IMR-90 (cell line): Measurements from ENCODE around the gene ITPK1. TPM values are rescaled to one million over a fixed set of nuclear protein-coding genes. Genes with fewer than 3 reads are reported as not detected.

ENCODE experiments used
- ATAC-seq: fragments of 200-7000 bp; cut with Tn5 transposase; 2 replicates; pipeline ENCODE4 v1.9.1; 2020; ENCODE audit warnings: low read depth, mild to moderate bottlenecking, moderate library complexity
- BruUV-seq: library from RNA; stranded (reverse); fragments of 400-500 nt; replicated peaks from 2 replicates; lab custom pipeline; 2021; lab: Mats Ljungman, UMichigan
- CTCF ChIA-PET: fragments of 300-600 bp; formaldehyde crosslinking; extraction: SDS; loops from one replicate; lab custom pipeline; 2021; ENCODE audit warnings: antibody characterized with exemption; lab: Yijun Ruan, JAX
- POLR2A ChIA-PET: fragments of 300-600 bp; sonication (Branson Sonifier 250); formaldehyde crosslinking; loops from one replicate; lab custom pipeline; 2022; ENCODE audit warnings: antibody characterized with exemption; ENCODE audit not compliant: unreplicated experiment; lab: Charles Lee
- DNase-seq: peaks from one replicate; pipeline ENCODE4 v3.0.0; 2013
- H2AFZ ChIP-seq: replicated peaks from 2 replicates; pipeline ENCODE3; 2013; ENCODE audit warnings: low read length, mild to moderate bottlenecking; ENCODE audit not compliant: poor library complexity
- H2AK5ac ChIP-seq: 2 replicates; pipeline ENCODE4 v1.6.1; 2013; ENCODE audit warnings: low read depth, low read length, inconsistent platforms
- H2AK9ac ChIP-seq: replicated peaks from 2 replicates; pipeline ENCODE3; 2013; ENCODE audit warnings: mild to moderate bottlenecking, low read depth, low read length, moderate library complexity; ENCODE audit not compliant: poor library complexity
- H2BK120ac ChIP-seq: 2 replicates; pipeline ENCODE4 v1.6.1; 2013; ENCODE audit warnings: low read depth, low read length, inconsistent platforms
- H2BK15ac ChIP-seq: 3 replicates; pipeline ENCODE4 v1.6.1; 2013; ENCODE audit warnings: low read depth, low read length, inconsistent platforms
- H2BK20ac ChIP-seq: 2 replicates; pipeline ENCODE4 v1.6.1; 2013; ENCODE audit warnings: low read depth, mild to moderate bottlenecking, inconsistent platforms, low read length, moderate library complexity
- H2BK5ac ChIP-seq: 2 replicates; pipeline ENCODE4 v1.6.1; 2013; ENCODE audit warnings: mild to moderate bottlenecking, low read depth, low read length, inconsistent platforms; ENCODE audit not compliant: poor library complexity, severe bottlenecking
- H3K14ac ChIP-seq: replicated peaks from 2 replicates; pipeline ENCODE4 v1.6.1; 2013; ENCODE audit warnings: low read depth, low read length, inconsistent platforms
- H3K18ac ChIP-seq: 2 replicates; pipeline ENCODE4 v1.6.1; 2013; ENCODE audit warnings: low read depth, low read length, control low read depth
- H3K23ac ChIP-seq: 2 replicates; pipeline ENCODE4 v1.6.1; 2013; ENCODE audit warnings: low read depth, low read length, inconsistent platforms
- H3K27ac ChIP-seq: 2 replicates; pipeline ENCODE4 v1.5.1; 2013; ENCODE audit warnings: mild to moderate bottlenecking, control low read depth, low read length; ENCODE audit not compliant: insufficient read depth
- H3K27me3 ChIP-seq: 2 replicates; pipeline ENCODE4 v1.6.1; 2013; ENCODE audit warnings: low read length; ENCODE audit not compliant: control insufficient read depth, insufficient read depth
- H3K36me3 ChIP-seq: 2 replicates; pipeline ENCODE4 v1.6.1; 2013; ENCODE audit warnings: low read length, mixed read lengths; ENCODE audit not compliant: control insufficient read depth, insufficient read depth
- H3K4ac ChIP-seq: 2 replicates; pipeline ENCODE4 v1.6.1; 2013; ENCODE audit warnings: low read depth, low read length, inconsistent platforms
- H3K4me1 ChIP-seq: 2 replicates; pipeline ENCODE4 v1.6.1; 2013; ENCODE audit warnings: low read length, mixed read lengths; ENCODE audit not compliant: control insufficient read depth, insufficient read depth
- H3K4me2 ChIP-seq: 2 replicates; pipeline ENCODE4 v1.6.1; 2013; ENCODE audit warnings: low read depth, mild to moderate bottlenecking, control low read depth, low read length, moderate library complexity
- H3K4me3 ChIP-seq: 2 replicates; pipeline ENCODE4 v1.5.1; 2013; ENCODE audit warnings: low read depth, mild to moderate bottlenecking, control low read depth, low read length, moderate library complexity; ENCODE audit not compliant: insufficient read depth
- H3K56ac ChIP-seq: 2 replicates; pipeline ENCODE4 v1.6.1; 2013; ENCODE audit warnings: low read length, inconsistent platforms; ENCODE audit not compliant: insufficient read depth; ENCODE audit errors: extremely low read depth
- H3K79me1 ChIP-seq, 2 experiments: 2 replicates each; pipeline ENCODE4 v1.6.1; 2013; ENCODE audit warnings: low read length in 2 of 2, inconsistent platforms in 1 of 2, low read depth in 1 of 2
- H3K9ac ChIP-seq: 2 replicates; pipeline ENCODE4 v1.6.1; 2013; ENCODE audit warnings: low read depth, low read length, control low read depth
- H3K9me1 ChIP-seq: 2 replicates; pipeline ENCODE4 v1.6.1; 2013; ENCODE audit warnings: low read length, inconsistent platforms; ENCODE audit not compliant: insufficient read depth
- H3K9me3 ChIP-seq: 2 replicates; pipeline ENCODE4 v1.6.1; 2013; ENCODE audit warnings: low read length; ENCODE audit not compliant: control insufficient read depth, insufficient read depth
- H4K20me1 ChIP-seq: 2 replicates; pipeline ENCODE4 v1.6.1; 2013; ENCODE audit warnings: low read length, inconsistent platforms; ENCODE audit not compliant: insufficient read depth
- H4K5ac ChIP-seq: 2 replicates; pipeline ENCODE4 v1.6.1; 2013; ENCODE audit warnings: mild to moderate bottlenecking, low read depth, low read length, control low read depth
- H4K8ac ChIP-seq, 2 experiments: 2 replicates each; pipeline ENCODE4 v1.6.1; 2013; ENCODE audit warnings: low read depth in 2 of 2, low read length in 2 of 2, control low read depth in 1 of 2, inconsistent platforms in 1 of 2
- H4K91ac ChIP-seq: 2 replicates; pipeline ENCODE4 v1.6.1; 2013; ENCODE audit warnings: low read depth, low read length, inconsistent platforms; ENCODE audit not compliant: insufficient read depth
- BHLHE40 ChIP-seq: fragments of 150-350 bp; IDR thresholded peaks from 2 replicates; pipeline ENCODE4 v1.6.1; 2016; ENCODE audit warnings: mild to moderate bottlenecking, low read depth, low read length
- CTCF ChIP-seq: conservative IDR thresholded peaks from 2 replicates; pipeline ENCODE4 v1.5.1; 2012; ENCODE audit warnings: mild to moderate bottlenecking, low read depth, low read length, improper control_type of control experiment
- ELK1 ChIP-seq: fragments of 150-350 bp; IDR thresholded peaks from 2 replicates; pipeline ENCODE4 v1.6.1; 2016; ENCODE audit warnings: low read depth, mild to moderate bottlenecking, low read length, moderate library complexity, borderline replicate concordance
- FOS ChIP-seq: fragments of 150-350 bp; IDR thresholded peaks from 2 replicates; pipeline ENCODE4 v1.6.1; 2016; ENCODE audit warnings: low read depth, low read length
- NFE2L2 ChIP-seq: fragments of 150-350 bp; IDR thresholded peaks from 2 replicates; pipeline ENCODE4 v1.6.1; 2016; ENCODE audit warnings: low read depth, mild to moderate bottlenecking, low read length
- RAD21 ChIP-seq: IDR thresholded peaks from 2 replicates; pipeline ENCODE4 v1.6.1; 2012; ENCODE audit warnings: low read length, improper control_type of control experiment
- RFX5 ChIP-seq: IDR thresholded peaks from 2 replicates; pipeline ENCODE4 v1.8.0; 2012; ENCODE audit warnings: low read depth, mild to moderate bottlenecking, low read length, moderate library complexity
- WGBS, 2 experiments: methylation state at CpG; one replicate each; pipeline versions ENCODE4 v1.1.5 to v1.1.7; 2013; ENCODE audit warnings: missing lambda C conversion rate in 2 of 2; ENCODE audit not compliant: insufficient read length in 1 of 2; ENCODE audit errors: extremely low coverage in 2 of 2; 5-methylcytosine and 5-hydroxymethylcytosine counted together
- dilution Hi-C: fragments of 300-500 bp; cut with HindIII; formaldehyde crosslinking; loops from one replicate; pipeline ENCODE4 v1.14.3; 2018; ENCODE audit warnings: low sequenced_read_pairs; ENCODE audit not compliant: unreplicated experiment
- in situ Hi-C: fragments of 300-500 bp; cut with MboI; formaldehyde crosslinking; loops from 3 replicates; pipeline ENCODE4 v1.14.3; 2019; ENCODE audit warnings: low sequenced_read_pairs, inconsistent platforms, mixed read lengths
- intact Hi-C: fragments of 100-400 bp; cut with micrococcal nuclease; formaldehyde crosslinking; loops from 2 replicates; pipeline ENCODE4 v1.10.0; 2022
- polyA plus RNA-seq, 3 experiments: library from polyadenylated mRNA; depleted of rRNA; stranded (reverse); fragments of >200 nt; gene quantifications; 2 replicates each; pipeline ENCODE4 v1.2.3, GENCODE V29; 2012; ENCODE audit warnings: low replicate concordance in 1 of 3
- total RNA-seq: library from RNA; depleted of rRNA; stranded (reverse); fragments of >200 nt; gene quantifications from 2 replicates; pipeline ENCODE4 v1.2.3, GENCODE V29; 2012
- TF ChIP-seq, protein P1 (sequence below): fragments of 150-350 bp; IDR thresholded peaks from 2 replicates; pipeline ENCODE4 v1.6.1; 2017; ENCODE audit warnings: mild to moderate bottlenecking, antibody characterized with exemption, low read length, low read depth

Gene ITPK1
- total and polyA plus RNA-seq, 2 of the 4 experiments (the other 2 are of a cell fraction), result 21.7 to 26.9 TPM

- POLR2A ChIA-PET, result no interaction called here
Observed at GRCh38 chr14:93106541-93107156, 9.1 kb downstream of the ITPK1 start.

More at GRCh38 chr14:93106541-93107156, 9.1 kb downstream of the ITPK1 start:
- in situ Hi-C loops (no loop called here), intact Hi-C loops (no loop called here), dilution Hi-C loops (no loop called here)
- Histone ChIP-seq H3K14ac (no peak overlapping the region), H2BK120ac (no peak overlapping the region), H3K9me3 (no peaks in the 10 kb centered on the region), H3K4me1 (peaks cover 4% of the 10 kb centered on the region), H3K23ac (no peak overlapping the region), H2BK15ac (no peak overlapping the region), H3K4me2 (no peak overlapping the region), H2BK5ac (no peak overlapping the region), H3K27ac (no peak overlapping the region), H3K56ac (no peak overlapping the region), H3K4me3 (no peak overlapping the region), H3K27me3 (no peaks in the 10 kb centered on the region), H2AK9ac (no peak overlapping the region), H4K5ac (no peak overlapping the region), H4K8ac (no peak overlapping the region), H3K4ac (no peak overlapping the region), H3K36me3 (no peaks in the 10 kb centered on the region), H3K79me1 (peaks cover 2 to 8% of the 10 kb centered on the region in 2 experiments; a peak in 2 of 4 replicates), H2AFZ (no peak overlapping the region), H3K9ac (no peak overlapping the region), H3K9me1 (no peaks in the 10 kb centered on the region; the same call in 1 of the 2 replicates), H2AK5ac (no peak overlapping the region), H3K18ac (no peak overlapping the region), H4K91ac (no peak overlapping the region), H2BK20ac (no peak overlapping the region), H4K20me1 (peaks cover 10% of the 10 kb centered on the region)
- CTCF ChIA-PET, result no interaction called here
- ATAC-seq (no peak), DNase-seq (no peak)
- WGBS, 2 experiments, result 100% methylated on average over 2 of the region's 6 CpGs; no CpG with 5 or more reads in 1 of the 2 experiments
- TF ChIP-seq CTCF, result no peak
- no peak for TF ChIP-seq RFX5
- TF ChIP-seq BHLHE40, result no peak
- no peak for TF ChIP-seq NFE2L2
- TF ChIP-seq, protein P1, sequence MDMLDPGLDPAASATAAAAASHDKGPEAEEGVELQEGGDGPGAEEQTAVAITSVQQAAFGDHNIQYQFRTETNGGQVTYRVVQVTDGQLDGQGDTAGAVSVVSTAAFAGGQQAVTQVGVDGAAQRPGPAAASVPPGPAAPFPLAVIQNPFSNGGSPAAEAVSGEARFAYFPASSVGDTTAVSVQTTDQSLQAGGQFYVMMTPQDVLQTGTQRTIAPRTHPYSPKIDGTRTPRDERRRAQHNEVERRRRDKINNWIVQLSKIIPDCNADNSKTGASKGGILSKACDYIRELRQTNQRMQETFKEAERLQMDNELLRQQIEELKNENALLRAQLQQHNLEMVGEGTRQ, result no peak
- no peak for TF ChIP-seq FOS
- no peak for TF ChIP-seq ELK1
- TF ChIP-seq RAD21, result no peak
- no TSS peak for BruUV-seq
